GM10847 (cell line): ENCODE measurements around the gene SLC44A5.

Source experiments
- POLR2A ChIP-seq: IDR thresholded peaks from 2 replicates; pipeline ENCODE4 v1.6.1; 2011; ENCODE audit not compliant: insufficient read length; ENCODE audit errors: extremely low read depth

The SLC44A5 gene

DNA sequence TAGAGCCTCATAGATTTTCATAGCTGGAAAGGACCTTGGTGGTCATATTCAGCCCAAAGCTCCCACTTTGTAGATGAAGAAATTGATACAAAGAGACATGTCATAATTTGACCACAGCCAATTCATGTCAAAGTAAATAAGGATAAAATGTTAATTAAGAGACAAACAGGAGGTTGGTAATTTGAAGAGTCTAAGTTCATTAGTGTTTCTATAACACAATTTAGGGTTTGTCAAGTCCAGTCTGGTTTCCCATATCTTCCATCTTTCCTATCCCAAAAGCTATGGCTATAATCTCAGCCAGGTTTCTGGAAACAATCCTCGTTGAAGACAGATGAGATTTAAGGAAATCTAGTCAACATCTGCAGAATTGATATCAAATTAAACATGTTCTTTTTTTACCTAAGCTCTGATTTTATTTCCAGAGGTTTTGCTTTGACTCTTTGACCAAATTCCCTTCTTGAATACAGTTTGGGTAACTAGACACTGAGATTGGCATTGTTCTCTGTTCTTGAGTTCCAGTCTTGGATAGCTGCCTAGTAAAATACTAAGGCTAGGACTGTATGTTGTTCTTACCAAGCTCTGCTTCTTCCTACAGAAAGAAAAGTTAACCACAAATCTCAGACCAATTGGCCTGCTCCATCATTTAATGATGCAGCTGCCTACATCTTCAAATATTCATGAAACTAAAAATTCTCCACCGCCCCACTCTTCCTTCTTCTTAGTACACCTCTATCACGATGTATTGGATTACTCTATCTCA lies 62.0 kb downstream of the SLC44A5 start:
- TF ChIP-seq POLR2A, result no peak

DNA sequence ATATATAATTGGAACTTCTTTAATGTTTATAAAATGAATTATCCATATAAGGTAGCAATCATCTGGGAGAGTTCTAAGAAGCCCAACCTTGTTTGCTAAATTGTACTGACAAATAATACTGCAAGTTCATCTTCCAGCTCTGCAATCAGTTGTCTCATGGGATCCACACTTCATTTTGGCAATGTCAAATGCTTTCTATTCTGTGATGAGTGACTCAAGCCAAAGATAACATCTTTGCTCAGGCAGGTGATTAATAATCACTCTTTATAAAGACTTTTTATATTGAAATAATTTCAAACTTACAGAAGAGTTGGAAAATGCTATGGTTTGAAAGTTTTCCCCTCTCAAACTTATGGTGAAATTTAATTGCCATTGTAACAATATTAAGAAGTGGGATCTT lies 67.2 kb downstream of the SLC44A5 start:
- no peak for TF ChIP-seq POLR2A

DNA sequence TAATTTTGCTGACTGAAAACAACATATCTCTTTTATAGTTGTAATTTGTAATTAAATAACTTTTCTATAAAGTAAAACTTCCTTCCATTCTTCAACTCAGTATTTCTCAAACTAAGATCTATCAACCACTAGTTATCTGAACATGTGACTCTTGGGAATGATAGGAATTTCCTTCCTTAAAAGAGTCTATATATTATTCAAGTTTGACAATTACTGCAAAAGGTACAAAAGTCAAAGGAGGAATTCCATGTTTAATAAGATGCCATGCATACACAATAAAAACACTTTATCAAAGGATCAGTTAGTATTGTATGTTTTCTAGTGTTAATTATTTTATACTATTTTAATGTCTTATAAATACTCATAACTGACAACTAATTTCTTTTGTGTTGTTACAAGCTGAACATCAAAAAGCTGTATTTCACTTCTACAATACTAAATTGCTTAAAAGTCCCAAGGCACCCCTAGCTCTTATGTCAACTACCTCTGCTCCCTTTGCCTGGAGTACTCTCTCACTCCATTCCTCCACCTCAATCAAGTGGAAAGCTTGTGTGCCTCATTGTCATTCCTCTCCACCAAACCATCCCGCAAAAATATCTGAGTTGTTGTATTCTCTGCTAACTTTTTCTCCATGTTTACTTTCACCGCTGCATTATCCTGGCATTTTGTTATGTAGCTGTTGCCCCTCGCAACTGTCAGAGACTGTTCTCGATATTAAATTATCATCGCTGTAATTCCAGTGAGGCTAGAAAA lies 67.9 kb downstream of the SLC44A5 start:
- TF ChIP-seq POLR2A, result no peak

DNA sequence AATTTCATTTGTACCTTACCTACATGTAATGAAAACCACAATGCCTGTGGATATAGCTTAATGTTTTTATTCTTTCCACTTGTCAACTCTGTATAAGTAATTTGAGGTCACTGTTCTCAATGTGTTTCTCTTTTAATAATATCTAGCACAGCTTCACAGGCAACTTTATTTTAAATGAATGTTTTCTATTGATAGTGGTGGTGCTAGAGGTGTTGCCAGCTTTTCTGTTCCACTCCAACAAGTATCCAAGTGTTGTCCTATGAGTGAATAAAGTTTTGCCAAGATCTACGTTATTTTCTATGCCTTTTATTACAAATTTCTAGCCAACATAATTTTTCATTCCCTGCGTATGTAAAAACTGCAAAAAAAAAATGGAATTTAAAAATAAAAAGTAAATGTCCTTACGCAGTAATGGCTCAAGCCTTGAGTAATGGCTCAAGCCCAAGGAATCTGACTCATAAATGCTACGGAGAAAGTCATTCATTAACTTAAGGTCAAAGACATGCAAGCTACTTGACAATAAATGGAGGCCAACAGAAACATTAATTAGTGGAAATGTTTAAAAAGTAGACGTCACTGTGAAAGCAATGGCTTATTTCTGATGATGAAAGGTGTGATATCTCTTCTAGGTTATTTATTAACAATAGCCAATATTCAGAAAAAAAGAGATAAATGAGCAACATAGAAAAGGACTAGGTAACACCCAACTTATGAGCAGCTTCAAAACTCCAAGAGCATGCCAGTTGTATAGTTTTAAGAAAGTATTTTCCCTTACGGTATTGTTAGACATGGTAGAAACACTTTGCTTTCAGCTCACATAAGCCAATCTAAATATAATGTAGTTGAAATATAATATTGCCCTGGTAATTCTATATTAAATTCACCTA lies 71.4 kb downstream of the SLC44A5 start:
- no peak for TF ChIP-seq POLR2A

DNA sequence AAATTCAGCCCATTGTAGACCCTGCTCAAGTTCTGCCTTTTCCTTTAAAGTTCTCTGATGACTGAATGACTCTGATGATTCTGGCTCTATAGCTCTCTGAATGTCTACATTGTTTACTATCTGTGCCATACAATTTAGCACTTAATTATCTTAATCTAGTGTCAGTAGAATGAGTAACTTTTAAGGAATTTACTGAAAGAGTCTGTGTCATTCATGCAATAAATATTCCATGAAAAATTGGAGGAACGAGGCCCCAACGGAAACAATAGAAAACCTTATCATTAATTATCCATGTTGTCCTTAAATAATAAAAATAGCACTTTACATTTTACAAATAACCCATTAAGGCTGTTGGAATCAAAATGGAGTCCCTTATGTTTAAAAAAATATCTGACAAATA lies 77.8 kb downstream of the SLC44A5 start:
- no peak for TF ChIP-seq POLR2A

DNA sequence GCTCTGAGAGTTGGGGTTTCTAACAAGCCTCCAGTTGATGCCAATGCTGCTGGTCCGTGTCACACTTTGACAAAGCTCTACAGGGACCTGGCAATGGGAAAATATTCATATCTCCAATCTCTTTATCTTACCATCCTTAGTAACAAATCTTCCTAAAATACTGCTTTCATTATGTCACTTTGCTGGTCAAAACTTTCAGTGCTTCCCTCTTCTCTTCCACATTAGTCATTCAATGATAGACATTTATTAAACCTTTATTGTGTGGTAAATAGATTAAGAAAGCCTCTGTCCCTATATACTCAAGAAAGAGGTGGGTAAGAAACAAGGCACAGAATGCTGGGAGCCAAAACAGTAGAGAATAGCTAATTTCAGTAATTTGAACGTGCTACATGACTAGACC lies 79.3 kb downstream of the SLC44A5 start:
- TF ChIP-seq POLR2A, result no peak

DNA sequence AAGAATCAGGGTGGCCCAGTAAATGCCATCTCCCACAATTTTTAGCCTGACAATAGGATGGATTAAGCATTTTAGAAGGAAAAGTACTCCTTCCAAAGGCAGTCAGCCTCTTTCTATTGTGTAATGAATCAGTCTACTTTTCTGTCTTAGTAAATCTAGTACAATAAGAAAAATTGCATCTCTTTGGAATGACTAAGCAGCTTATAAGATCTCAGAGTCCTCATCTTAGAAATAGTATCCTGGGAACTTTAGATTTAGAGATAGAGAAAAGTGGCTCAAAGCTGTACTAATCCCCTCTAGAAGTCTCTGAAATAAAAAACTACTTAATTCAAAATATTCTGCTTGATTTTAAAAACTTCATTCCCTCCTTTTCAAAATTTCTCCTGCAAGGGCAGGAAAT lies 81.4 kb downstream of the SLC44A5 start:
- no peak for TF ChIP-seq POLR2A

DNA sequence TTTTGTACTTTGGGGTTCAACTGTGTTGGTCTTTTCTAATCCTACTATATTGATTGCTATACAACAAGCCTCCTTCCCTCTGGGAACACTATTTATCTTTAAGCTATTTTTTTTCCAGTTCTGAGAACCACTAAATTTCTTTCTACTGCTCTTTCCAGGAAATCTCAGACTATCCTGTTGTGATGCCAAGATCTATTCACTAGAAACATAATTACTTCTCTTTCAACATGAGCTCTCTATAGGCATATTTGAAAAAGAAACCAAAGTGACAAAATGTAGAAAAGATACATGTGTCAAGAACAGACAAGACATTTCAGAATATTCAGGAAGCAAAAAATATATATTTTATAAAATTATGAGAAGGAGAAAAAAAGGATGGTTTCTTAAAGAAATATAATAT lies 82.9 kb downstream of the SLC44A5 start:
- TF ChIP-seq POLR2A, result no peak

DNA sequence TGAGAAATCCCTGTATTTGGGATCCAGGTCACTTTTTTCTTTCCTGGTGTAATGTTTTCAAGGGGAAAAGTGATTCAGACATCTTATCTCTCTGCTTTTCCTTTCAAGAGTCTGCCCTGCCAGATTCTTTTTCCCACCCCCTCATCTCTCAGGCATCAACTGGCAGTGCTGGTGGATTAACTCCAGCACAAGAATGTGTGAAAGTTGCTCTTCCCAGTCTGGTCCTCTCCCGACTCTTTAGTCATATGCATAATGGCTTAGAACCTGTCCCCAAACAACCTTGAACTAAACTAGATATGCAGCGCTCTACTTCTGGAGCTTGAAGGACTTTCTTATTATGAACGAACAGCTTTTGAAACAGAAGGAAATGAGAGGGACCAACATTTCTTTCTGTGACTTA lies 88.5 kb downstream of the SLC44A5 start:
- TF ChIP-seq POLR2A, result no peak

DNA sequence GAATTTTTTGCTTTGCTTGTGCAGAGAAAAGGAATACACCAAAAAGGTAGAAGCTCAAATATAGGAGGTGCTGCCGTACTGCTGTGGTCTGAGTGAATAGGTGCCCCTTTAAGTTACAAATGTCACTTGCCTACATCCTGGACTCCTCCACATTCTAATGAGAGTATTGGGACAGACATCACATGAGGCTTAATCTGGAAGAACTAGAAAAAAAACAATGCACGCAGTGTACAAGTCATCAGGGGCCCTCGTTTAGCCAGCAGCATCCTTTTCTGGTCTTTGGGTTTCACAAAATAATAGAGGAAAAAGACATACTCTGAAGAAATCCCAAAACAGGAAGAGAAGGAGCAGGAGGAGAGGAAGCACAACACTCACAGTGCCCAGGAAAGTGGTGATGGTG lies 89.3 kb downstream of the SLC44A5 start:
- no peak for TF ChIP-seq POLR2A

DNA sequence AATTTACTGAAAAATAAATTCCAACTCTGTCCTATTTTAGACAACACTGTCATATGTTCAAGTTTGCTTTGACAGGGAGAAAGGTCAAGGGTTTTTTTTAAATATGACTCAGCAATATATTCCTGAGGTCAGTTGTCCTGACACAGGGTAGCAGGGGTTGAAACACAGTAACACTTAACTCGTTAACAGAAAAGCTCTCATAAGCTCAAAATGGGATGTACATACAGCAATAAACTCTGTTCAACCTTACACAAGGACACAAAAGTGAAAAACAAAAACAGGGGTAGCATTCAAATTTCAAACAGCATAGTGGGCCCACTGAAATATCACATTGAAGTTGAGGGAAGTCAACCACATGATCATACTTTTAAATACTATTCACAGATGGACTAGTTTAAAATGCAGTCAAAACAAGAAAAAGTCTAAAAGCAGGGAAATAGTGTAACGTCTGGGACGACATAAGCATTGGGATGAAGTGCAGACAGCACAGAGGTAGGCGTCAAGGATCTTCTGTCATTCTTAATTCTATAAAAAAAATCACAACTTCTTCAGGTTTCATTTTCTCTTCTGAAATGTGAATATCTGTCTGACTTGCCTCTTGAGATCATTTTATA lies 89.9 kb downstream of the SLC44A5 start:
- TF ChIP-seq POLR2A, result no peak

DNA sequence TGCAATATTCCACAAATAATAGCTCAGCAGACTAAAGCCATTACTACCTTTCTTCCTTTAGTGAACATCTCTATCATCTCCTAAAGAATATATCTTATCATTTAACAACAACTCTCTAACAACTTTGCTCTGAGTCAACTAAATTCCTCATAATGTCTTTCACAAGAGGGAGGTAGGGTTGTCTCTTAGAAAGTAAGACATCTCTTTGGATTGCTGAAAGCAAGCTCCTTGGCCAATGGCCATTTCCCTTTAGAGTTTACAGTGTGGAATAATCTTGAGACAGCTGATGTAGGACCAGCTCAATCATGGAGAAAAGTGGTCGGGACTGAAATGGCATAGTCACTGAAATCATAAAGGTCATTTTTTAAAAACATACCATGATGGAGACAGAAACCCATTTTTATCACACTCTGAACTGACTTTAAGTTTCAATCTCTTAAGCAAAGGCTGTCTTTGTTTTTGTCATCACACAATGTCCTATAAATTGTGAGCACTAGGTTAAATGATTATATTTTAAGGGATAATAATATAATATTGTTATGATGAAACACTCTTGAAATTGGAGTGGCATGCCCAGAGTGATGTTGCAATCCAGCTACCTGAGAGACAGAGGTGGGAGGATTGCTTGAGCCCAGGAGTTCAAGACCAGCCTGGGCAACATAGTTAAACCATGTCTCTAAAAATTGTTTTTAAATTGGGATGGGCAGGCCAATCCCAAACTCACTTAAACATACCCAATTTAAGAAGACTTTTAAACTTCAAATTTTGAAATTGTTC lies 91.1 kb downstream of the SLC44A5 start:
- TF ChIP-seq POLR2A, result no peak

DNA sequence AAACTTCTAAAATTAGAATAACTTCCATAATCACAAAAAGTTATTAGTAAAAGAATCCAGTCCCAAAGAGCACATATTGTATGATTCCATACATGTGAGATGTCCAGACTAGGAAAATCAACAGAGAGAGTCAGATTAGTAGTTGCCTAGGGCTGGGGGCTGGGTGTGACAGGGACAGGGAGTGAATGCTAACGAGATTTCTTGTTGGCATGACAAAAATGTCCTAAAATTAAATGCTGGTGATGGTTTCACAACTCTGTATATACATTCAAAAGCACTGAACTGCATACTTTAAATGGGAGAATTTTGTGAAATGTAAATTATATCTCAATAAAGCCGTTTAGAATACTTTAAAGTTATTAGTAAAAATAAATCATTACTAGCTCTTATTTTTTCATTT lies 92.2 kb downstream of the SLC44A5 start:
- no peak for TF ChIP-seq POLR2A

DNA sequence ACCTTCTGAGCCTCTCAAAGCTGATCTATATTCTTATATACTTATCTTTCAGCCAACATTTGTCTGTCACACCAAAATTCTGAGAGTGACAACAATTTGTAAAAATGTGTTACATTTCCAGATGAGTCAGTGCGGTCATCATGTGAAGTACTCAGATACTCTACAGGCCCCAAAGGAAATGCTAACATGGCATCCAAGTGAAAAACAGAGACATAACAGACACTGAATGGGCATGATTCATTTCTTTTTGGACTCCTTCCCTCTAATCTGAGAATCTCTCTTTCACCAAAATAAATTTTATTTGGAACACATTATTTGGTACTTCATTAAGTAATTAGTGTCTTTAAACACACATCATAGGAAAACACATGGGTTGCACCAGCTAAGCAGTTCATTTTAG lies 96.6 kb downstream of the SLC44A5 start:
- TF ChIP-seq POLR2A, result no peak
